Kidney epithelial cell (primary cell): ENCODE results near the gene TBC1D22A. TPM values are rescaled to one million over a fixed set of nuclear protein-coding genes. Genes with fewer than 3 reads are reported as not detected.

ENCODE experiments used
- DNase-seq: peaks from one replicate; pipeline ENCODE4 v3.0.0-alpha.2; 2010; ENCODE audit warnings: low read depth
- H3K27me3 ChIP-seq: 2 replicates; pipeline ENCODE4 v1.6.0; 2011; ENCODE audit warnings: low read length; ENCODE audit not compliant: control insufficient read depth, insufficient read depth
- H3K36me3 ChIP-seq: 2 replicates; pipeline ENCODE4 v1.5.1; 2011; ENCODE audit warnings: low read length; ENCODE audit not compliant: control insufficient read depth, insufficient read depth
- H3K4me3 ChIP-seq: 2 replicates; pipeline ENCODE4 v1.5.1; 2011; ENCODE audit warnings: low read depth, mild to moderate bottlenecking, control low read depth, low read length
- total RNA-seq: library from RNA; depleted of rRNA; stranded (reverse); fragments of >200 nt; gene quantifications from 2 replicates; pipeline ENCODE4 v1.2.3, GENCODE V29; 2015
- TF ChIP-seq, protein P1 (sequence below): IDR thresholded peaks from 2 replicates; pipeline ENCODE4 v1.5.1; 2011; ENCODE audit warnings: mild to moderate bottlenecking, moderate library complexity, low read length, control low read depth, inconsistent platforms; ENCODE audit not compliant: insufficient read depth, poor library complexity, severe bottlenecking

The TBC1D22A gene
- total RNA-seq, 1 donor from 2014 or later, result 25.7 TPM

GRCh38 chr22:47144791-47145425 lies 382.5 kb downstream of the TBC1D22A start:
- H3K36me3 ChIP-seq, result no peaks in the 10 kb centered on the region
- DNase-seq, result no peak
- H3K4me3 ChIP-seq, result no peak overlapping the region
- TF ChIP-seq, protein P1, sequence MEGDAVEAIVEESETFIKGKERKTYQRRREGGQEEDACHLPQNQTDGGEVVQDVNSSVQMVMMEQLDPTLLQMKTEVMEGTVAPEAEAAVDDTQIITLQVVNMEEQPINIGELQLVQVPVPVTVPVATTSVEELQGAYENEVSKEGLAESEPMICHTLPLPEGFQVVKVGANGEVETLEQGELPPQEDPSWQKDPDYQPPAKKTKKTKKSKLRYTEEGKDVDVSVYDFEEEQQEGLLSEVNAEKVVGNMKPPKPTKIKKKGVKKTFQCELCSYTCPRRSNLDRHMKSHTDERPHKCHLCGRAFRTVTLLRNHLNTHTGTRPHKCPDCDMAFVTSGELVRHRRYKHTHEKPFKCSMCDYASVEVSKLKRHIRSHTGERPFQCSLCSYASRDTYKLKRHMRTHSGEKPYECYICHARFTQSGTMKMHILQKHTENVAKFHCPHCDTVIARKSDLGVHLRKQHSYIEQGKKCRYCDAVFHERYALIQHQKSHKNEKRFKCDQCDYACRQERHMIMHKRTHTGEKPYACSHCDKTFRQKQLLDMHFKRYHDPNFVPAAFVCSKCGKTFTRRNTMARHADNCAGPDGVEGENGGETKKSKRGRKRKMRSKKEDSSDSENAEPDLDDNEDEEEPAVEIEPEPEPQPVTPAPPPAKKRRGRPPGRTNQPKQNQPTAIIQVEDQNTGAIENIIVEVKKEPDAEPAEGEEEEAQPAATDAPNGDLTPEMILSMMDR, result no peak
- H3K27me3 ChIP-seq, result no peaks in the 10 kb centered on the region

- H3K27me3 ChIP-seq, result no peaks in the 10 kb centered on the region
- no peak for DNase-seq
- H3K4me3 ChIP-seq, result no peak overlapping the region
- TF ChIP-seq, protein P1, result no peak
- no peaks in the 10 kb centered on the region for H3K36me3 ChIP-seq
Measured at GRCh38 chr22:47145883-47146282, 383.4 kb downstream of the TBC1D22A start.

DNA sequence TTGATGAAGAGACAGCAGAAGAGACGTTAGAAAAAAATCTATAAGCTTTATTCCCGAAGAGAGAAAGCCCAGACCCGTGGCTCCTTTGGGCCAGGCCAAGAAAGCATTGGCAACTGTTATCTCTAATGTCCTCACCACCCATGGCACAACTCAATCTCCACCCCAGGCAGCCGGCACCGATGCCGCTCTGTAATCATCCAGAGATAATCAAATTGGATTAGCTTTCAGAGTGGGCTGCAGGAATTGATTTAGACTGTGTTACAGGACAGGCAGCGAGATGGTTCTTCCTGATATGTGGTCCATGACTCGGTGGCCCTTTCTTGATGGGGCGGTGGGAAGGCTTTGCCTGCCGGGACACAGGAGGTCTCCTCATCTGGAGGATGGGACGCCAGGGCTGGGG lies 383.9 kb downstream of the TBC1D22A start:
- TF ChIP-seq, protein P1, result no peak

GRCh38 chr22:47146941-47147340 lies 384.5 kb downstream of the TBC1D22A start:
- no peak overlapping the region for H3K4me3 ChIP-seq
- H3K27me3 ChIP-seq, result no peaks in the 10 kb centered on the region
- DNase-seq, result no peak
- TF ChIP-seq, protein P1, result no peak
- no peaks in the 10 kb centered on the region for H3K36me3 ChIP-seq

More for the DNA sequence above, 383.9 kb downstream of the TBC1D22A start:
- no peak overlapping the region for H3K4me3 ChIP-seq
- H3K36me3 ChIP-seq, result no peaks in the 10 kb centered on the region
- DNase-seq, result no peak
- no peaks in the 10 kb centered on the region for H3K27me3 ChIP-seq

- Histone ChIP-seq H3K4me3 (no peak overlapping the region), H3K27me3 (no peaks in the 10 kb centered on the region), H3K36me3 (no peaks in the 10 kb centered on the region)
- no peak for DNase-seq
- TF ChIP-seq, protein P1, result no peak
Measured at GRCh38 chr22:47147572-47147971, 385.1 kb downstream of the TBC1D22A start.

GRCh38 chr22:47148510-47148909 lies 386.1 kb downstream of the TBC1D22A start:
- DNase-seq, result no peak
- peaks cover 1% of the 10 kb centered on the region for H3K36me3 ChIP-seq
- no peaks in the 10 kb centered on the region for H3K27me3 ChIP-seq
- TF ChIP-seq, protein P1, result no peak
- H3K4me3 ChIP-seq, result no peak overlapping the region
